Heart right ventricle (tissue), 16 donors: ENCODE data around the gene HAS3. TPM values are rescaled to one million over a fixed set of nuclear protein-coding genes. Genes with fewer than 3 reads are reported as not detected.

ENCODE experiments used
- ATAC-seq, 8 donors: fragments of 200-7000 bp; cut with Tn5 transposase; one replicate each; pipeline ENCODE4 v1.9.1; 2020; ENCODE audit warnings: mild to moderate bottlenecking in 8 of 8, moderate library complexity in 8 of 8, moderate number of reproducible peaks in 1 of 8
- DNase-seq, 2 donors: peaks; one replicate each; pipeline ENCODE4 v3.0.0-alpha.2; 2020
- H3K27ac ChIP-seq, 10 donors: fragments of 200-600 bp; sonication (generic) in 2 of 10; one replicate each; pipeline versions ENCODE4 v1.5.0 to v1.8.0; 2020 to 2022; ENCODE audit warnings: mild to moderate bottlenecking in 3 of 10
- H3K27me3 ChIP-seq, 7 donors: fragments of 200-600 bp; one replicate each; pipeline ENCODE4 v1.8.0; 2021 to 2022; ENCODE audit warnings: mild to moderate bottlenecking in 2 of 7
- H3K36me3 ChIP-seq, 9 donors: fragments of 200-600 bp; sonication (generic) in 1 of 9; one replicate each; pipeline versions ENCODE4 v1.5.0 to v1.8.0; 2020 to 2022; ENCODE audit warnings: mild to moderate bottlenecking in 2 of 9
- H3K4me1 ChIP-seq, 9 donors: fragments of 200-600 bp; sonication (generic) in 1 of 9; one replicate each; pipeline versions ENCODE4 v1.5.0 to v1.8.0; 2020 to 2022; ENCODE audit warnings: mild to moderate bottlenecking in 4 of 9
- H3K4me3 ChIP-seq, 10 donors: fragments of 200-600 bp; sonication (generic) in 2 of 10; one replicate each; pipeline versions ENCODE4 v1.5.0 to v1.8.0; 2020 to 2022; ENCODE audit warnings: mild to moderate bottlenecking in 7 of 10, moderate library complexity in 2 of 10
- H3K9me3 ChIP-seq, 11 donors: fragments of 200-600 bp in 10 of 11; sonication (generic) in 2 of 11; one replicate each; pipeline versions ENCODE4 v1.5.0 to v1.8.0; 2013 to 2022; ENCODE audit warnings: mild to moderate bottlenecking in 2 of 11, control low read depth in 1 of 11, moderate library complexity in 1 of 11
- CTCF ChIP-seq, 9 donors: fragments of 200-600 bp; sonication (generic) in 2 of 9; IDR thresholded peaks; one replicate each; pipeline versions ENCODE4 v1.5.0 to v1.8.0; 2021 to 2022; ENCODE audit warnings: antibody characterized with exemption in 9 of 9, mild to moderate bottlenecking in 5 of 9, moderate library complexity in 1 of 9
- WGBS, 2 donors: extraction: QIAGEN DNeasy Blood & Tissue Kit; methylation state at CpG; one replicate each; pipeline ENCODE4 v1.1.7; 2013; ENCODE audit warnings: inconsistent platforms in 1 of 2; 5-methylcytosine and 5-hydroxymethylcytosine counted together
- intact Hi-C, 10 donors: fragments of 100-400 bp; cut with DNase I; formaldehyde crosslinking; loops; one replicate each; pipeline versions ENCODE4 v1.11.1 to v1.14.2; 2022
- long read RNA-seq, 3 donors: library from polyadenylated mRNA; unstranded; transcript quantifications; one replicate each; pipeline ENCODE4 v2.0.0, GENCODE V29; 2020 to 2021
- polyA plus RNA-seq, 2 donors: library from polyadenylated mRNA; stranded (reverse); fragments of 200-250 nt; gene quantifications; one replicate each; pipeline ENCODE4 v1.2.3, GENCODE V29; 2013
- total RNA-seq, 10 donors: library from RNA; stranded (reverse); fragmentation: NEBNext Ultra II Directional in 3 of 10; extraction: Animal tissue kit (Norgen Biotek cat#: 25700) in 3 of 10; gene quantifications; one replicate each; pipeline versions ENCODE4 v1.2.1 to v1.2.4, GENCODE V29; 2021 to 2023
- donor health status: Arrhythmogenic right ventricular cardiomyopathy.
- donor health status: ischemic (EF 13 %, LVEDD 7.1; RV severe dilation, severe dysfunction).
- donor health status: healthy with polysubstance abuse.
- donor health status: DM: no; HTN: yes; CAD: no.
- donor health status: DM: no; HTN: no; CAD: no.
- donor health status: ischemic (EF 25% LVEDD 6.9; RV normal size, moderate dysfunction).
- donor health status: ischemic (EF 25% LVEDD 5.7; RV mildly dilated, moderate dysfunction).
- donor health status: healthy.
- donor health status: DM: yes; HTN: yes; CAD: no.
- donor health status: Ischemic cardiomyopathy.
- donor health status: ischemic (EF 35%, LVEDD 5.7; RV mildly dilated, moderate dysfunction).
- donor health status: nonischemic (EF 11% LVEDD 7.7; RV severe dilation, severe dysfunction).
- donor health status: DM: yes; HTN: yes; CAD: no.
- donor health status: PGD.
- donor health status: ischemic (EF 29% LVEDD 5.4; RV normal size, mild dysfunction).
- donor health status: nonischemic (EF 23%, LVEDD 6.1; RV moderate dilation, normal function).

The HAS3 gene, protein sequence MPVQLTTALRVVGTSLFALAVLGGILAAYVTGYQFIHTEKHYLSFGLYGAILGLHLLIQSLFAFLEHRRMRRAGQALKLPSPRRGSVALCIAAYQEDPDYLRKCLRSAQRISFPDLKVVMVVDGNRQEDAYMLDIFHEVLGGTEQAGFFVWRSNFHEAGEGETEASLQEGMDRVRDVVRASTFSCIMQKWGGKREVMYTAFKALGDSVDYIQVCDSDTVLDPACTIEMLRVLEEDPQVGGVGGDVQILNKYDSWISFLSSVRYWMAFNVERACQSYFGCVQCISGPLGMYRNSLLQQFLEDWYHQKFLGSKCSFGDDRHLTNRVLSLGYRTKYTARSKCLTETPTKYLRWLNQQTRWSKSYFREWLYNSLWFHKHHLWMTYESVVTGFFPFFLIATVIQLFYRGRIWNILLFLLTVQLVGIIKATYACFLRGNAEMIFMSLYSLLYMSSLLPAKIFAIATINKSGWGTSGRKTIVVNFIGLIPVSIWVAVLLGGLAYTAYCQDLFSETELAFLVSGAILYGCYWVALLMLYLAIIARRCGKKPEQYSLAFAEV
- total RNA-seq (1 to 10 TPM in 1 of 10 donors, under 1 TPM in 9; 0.15 to 1.8 (median 0.38) TPM), polyA plus RNA-seq (under 1 TPM; 0.22 to 0.65 TPM)
- long read RNA-seq, donor 1 = 0 reads
- long read RNA-seq, donor 2 = 0 reads
- long read RNA-seq, donor 3 = 0 reads

DNA sequence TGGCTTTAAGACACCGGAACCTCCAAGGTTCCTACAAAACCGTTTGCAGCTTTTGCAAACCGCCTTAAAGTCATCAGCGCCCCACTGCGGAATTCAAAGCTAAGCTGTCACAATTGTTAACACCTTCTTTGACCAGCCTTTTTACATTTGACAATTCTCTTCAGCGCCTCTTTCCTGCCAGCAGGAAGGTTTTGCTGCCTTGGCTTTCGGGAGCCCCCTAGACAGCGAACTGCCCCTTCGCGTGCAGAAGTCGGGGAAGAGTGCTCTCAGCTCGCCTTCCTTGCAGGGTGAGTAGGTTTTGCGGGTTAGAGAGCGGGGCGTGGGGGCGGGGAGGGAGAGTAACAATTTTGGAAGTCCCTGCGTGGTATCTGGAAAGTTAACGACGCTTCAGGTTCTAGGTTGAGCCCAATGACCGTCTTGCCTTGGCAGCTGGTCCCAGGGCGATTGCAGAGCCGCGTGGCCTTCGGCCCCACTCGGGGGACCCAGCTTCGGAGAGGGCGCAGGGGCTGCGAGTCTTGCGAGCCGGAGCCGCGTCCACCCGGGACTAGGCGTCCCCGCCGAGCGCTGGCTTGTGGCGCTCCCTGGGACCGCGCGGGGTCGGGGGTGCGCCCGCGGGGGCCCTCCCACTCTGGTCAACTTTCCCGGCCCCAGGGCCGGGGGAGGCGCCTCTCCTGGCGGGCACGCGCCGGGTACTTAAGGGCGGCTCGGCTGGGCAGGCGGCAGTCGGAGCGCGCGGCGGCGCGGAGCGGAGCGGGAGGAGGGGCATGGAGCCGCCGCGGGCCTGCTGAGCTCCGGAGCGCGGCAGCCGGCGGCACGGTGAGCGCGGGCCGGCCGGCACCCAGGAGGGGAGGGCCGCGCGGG, at the start of gene HAS3:
TSS of gene HAS3 (plus strand) at position 153 of the 861 bp plus-strand sequence. CDS start 3,743 bp downstream, outside the sequence.
- H3K9me3 ChIP-seq = no peaks in the 10 kb centered on the region
- peaks cover 0 to 47% (median 0%) of the 10 kb centered on the region in 7 donors for H3K27me3 ChIP-seq
- ATAC-seq (peak; percentile 63 to 86 (median 75)), DNase-seq (peak in 1 of 2 donors; percentile 52)
- peak within 1 kb of the TSS in 2 of 10 donors; percentile 12 to 21 for H3K27ac ChIP-seq
- TF ChIP-seq CTCF (IDR thresholded peaks at IDR 0.05) = peak in 6 of 9 donors; percentile 15 to 49 (median 37)
- WGBS, 2 donors = 0% methylated on average over 49 to 74 of the region's 80 CpGs
- intact Hi-C loops = loop anchor here in 2 of 10 donors (5.0 to 10.0 kb wide), 2 partner anchors 111 to 198 kb away; no protein-coding TSS in a partner anchor
- peak within 1 kb of the TSS; percentile 36 to 79 (median 58) for H3K4me3 ChIP-seq
- H3K4me1 ChIP-seq = peaks cover 7 to 34% (median 31%) of the 10 kb centered on the region in 9 donors
- peaks cover 0 to 20% (median 0%) of the 10 kb centered on the region in 9 donors for H3K36me3 ChIP-seq

- no peaks in the 10 kb centered on the region for H3K9me3 ChIP-seq
- intact Hi-C loops = no loop called here
- DNase-seq = no peak
- no peak for TF ChIP-seq CTCF (IDR thresholded peaks at IDR 0.05)
- no peak for ATAC-seq
- peaks cover 0 to 13% (median 0%) of the 10 kb centered on the region in 9 donors for H3K4me1 ChIP-seq
- 92 to 100% methylated on average over 1 of the region's 1 CpG for WGBS, 2 donors
- H3K4me3 ChIP-seq = no peak overlapping the region
- H3K36me3 ChIP-seq = no peaks in the 10 kb centered on the region
- no peak overlapping the region for H3K27ac ChIP-seq
- H3K27me3 ChIP-seq = no peaks in the 10 kb centered on the region
Observed at GRCh38 chr16:69055980-69056379, 49.5 kb upstream of the HAS3 start.

DNA sequence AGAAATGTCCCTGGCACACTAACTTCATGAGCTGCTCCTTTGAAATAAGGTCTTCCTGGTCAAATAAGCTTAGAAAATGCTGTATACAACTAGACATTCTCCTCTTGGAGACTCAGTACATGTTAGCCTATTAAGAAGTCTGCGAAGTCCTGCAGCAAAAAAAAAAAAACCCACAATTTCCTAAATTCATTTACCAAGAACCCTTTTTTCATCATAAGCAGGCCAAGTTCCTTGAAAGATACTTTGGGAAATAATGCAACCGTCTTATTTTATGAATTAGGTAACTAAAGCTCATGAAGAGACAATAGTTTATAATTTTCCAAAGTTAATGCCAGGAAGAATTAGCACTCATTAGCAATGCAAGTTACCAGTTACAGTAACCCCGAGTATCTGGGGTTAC, 49.0 kb upstream of the HAS3 start:
- H3K27me3 ChIP-seq = no peaks in the 10 kb centered on the region
- ATAC-seq (no peak), DNase-seq (no peak)
- no peaks in the 10 kb centered on the region for H3K9me3 ChIP-seq
- no peak for TF ChIP-seq CTCF (IDR thresholded peaks at IDR 0.05)
- H3K27ac ChIP-seq = no peak overlapping the region
- H3K36me3 ChIP-seq = no peaks in the 10 kb centered on the region
- H3K4me3 ChIP-seq = no peak overlapping the region
- intact Hi-C loops = no loop called here
- WGBS, 2 donors = 81 to 84% methylated on average over 3 of the region's 3 CpGs
- H3K4me1 ChIP-seq = peaks cover 0 to 13% (median 0%) of the 10 kb centered on the region in 9 donors
